ENCODE measurements around the gene CACNA1H. TPM values are rescaled to one million over a fixed set of nuclear protein-coding genes. Genes with fewer than 3 reads are reported as not detected.

The CACNA1H gene
- total and polyA plus RNA-seq, 9 of the 15 experiments (the other 6 are each of a cell fraction or from before 2014, with no cell fraction given) = 0.10 to 0.18 TPM; not detected in 7

DNA sequence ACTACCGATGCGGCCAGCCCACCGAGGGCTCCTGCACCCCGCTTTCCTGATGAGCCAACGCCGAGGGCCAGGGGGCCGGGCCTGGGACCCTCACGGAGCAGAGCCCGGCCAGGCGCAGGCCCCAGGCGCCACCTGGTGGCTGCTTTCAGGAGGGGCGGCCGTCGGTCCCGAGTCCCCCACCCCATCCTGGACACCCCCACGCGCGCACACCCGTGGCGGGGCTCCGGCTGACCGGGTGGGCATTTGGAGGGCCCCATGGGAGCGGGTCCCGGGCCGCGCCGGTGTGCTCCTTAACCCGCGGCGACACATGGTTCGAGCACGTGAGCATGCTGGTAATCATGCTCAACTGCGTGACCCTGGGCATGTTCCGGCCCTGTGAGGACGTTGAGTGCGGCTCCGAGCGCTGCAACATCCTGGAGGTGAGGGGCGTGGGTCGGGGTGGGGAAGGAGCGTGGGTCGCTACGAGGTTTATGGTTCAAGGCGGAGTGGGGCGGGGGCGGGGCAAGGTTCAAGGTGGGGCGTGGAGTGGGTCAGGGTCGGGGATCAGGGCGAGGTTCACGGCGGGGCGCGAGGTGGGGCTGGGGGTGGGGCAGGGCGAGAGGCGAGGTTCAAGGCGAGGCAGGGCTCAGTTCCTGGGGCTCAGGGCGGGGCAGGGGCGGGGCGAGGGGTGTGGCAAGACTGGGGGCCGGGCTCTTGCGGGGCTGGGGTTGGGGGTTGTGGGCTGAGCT, 41.9 kb downstream of the CACNA1H start (continued):
- TF ChIP-seq, protein P1, sequence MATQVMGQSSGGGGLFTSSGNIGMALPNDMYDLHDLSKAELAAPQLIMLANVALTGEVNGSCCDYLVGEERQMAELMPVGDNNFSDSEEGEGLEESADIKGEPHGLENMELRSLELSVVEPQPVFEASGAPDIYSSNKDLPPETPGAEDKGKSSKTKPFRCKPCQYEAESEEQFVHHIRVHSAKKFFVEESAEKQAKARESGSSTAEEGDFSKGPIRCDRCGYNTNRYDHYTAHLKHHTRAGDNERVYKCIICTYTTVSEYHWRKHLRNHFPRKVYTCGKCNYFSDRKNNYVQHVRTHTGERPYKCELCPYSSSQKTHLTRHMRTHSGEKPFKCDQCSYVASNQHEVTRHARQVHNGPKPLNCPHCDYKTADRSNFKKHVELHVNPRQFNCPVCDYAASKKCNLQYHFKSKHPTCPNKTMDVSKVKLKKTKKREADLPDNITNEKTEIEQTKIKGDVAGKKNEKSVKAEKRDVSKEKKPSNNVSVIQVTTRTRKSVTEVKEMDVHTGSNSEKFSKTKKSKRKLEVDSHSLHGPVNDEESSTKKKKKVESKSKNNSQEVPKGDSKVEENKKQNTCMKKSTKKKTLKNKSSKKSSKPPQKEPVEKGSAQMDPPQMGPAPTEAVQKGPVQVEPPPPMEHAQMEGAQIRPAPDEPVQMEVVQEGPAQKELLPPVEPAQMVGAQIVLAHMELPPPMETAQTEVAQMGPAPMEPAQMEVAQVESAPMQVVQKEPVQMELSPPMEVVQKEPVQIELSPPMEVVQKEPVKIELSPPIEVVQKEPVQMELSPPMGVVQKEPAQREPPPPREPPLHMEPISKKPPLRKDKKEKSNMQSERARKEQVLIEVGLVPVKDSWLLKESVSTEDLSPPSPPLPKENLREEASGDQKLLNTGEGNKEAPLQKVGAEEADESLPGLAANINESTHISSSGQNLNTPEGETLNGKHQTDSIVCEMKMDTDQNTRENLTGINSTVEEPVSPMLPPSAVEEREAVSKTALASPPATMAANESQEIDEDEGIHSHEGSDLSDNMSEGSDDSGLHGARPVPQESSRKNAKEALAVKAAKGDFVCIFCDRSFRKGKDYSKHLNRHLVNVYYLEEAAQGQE (IDR thresholded peaks at IDR 0.05; ENCODE audit: borderline replicate concordance) = peak; percentile 89
- TF ChIP-seq, protein P1 (CRISPR knock-in tag; IDR thresholded peaks at IDR 0.05; ENCODE audit: low read depth) = 0 out of 2 replicates have a peak, but pooled peaks have one; percentile 23
- no peak for TF ChIP-seq SRSF3 (IDR thresholded peaks at IDR 0.05; ENCODE audit: insufficient read depth, low read length)
- TF ChIP-seq GABPB1 (CRISPR knock-in tag; IDR thresholded peaks at IDR 0.05) = no peak
- no peak for TF ChIP-seq TCF7 (IDR thresholded peaks at IDR 0.05; ENCODE audit: borderline replicate concordance)
- no peak for TF ChIP-seq ZBTB17 (CRISPR knock-in tag; IDR thresholded peaks at IDR 0.05)
- TF ChIP-seq DLX4 (CRISPR knock-in tag; IDR thresholded peaks at IDR 0.05) = no peak
- TF ChIP-seq, protein P2, sequence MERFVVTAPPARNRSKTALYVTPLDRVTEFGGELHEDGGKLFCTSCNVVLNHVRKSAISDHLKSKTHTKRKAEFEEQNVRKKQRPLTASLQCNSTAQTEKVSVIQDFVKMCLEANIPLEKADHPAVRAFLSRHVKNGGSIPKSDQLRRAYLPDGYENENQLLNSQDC (CRISPR knock-in tag; IDR thresholded peaks at IDR 0.05) = no peak
- no peak for TF ChIP-seq HLTF (IDR thresholded peaks at IDR 0.05)
- TF ChIP-seq ARID2 (IDR thresholded peaks at IDR 0.05) = peak; percentile 77; the same call in 1 of the 2 replicates
- TF ChIP-seq, protein P3, sequence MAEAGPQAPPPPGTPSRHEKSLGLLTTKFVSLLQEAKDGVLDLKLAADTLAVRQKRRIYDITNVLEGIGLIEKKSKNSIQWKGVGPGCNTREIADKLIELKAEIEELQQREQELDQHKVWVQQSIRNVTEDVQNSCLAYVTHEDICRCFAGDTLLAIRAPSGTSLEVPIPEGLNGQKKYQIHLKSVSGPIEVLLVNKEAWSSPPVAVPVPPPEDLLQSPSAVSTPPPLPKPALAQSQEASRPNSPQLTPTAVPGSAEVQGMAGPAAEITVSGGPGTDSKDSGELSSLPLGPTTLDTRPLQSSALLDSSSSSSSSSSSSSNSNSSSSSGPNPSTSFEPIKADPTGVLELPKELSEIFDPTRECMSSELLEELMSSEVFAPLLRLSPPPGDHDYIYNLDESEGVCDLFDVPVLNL (CRISPR knock-in tag; IDR thresholded peaks at IDR 0.05; ENCODE audit: low read depth) = no peak
- TF ChIP-seq SMC3 (conservative IDR thresholded peaks at IDR 0.05; ENCODE audit: insufficient read depth, low read depth, low read length) = peak; percentile 71
- no peak for TF ChIP-seq SRSF7 (optimal IDR thresholded peaks at IDR 0.05; ENCODE audit: low read depth, low read length)
- TF ChIP-seq ATF1 (CRISPR knock-in tag; IDR thresholded peaks at IDR 0.05) = no peak
- no peak for TF ChIP-seq ATF1 (tag; IDR thresholded peaks at IDR 0.05)
- no peak for TF ChIP-seq STAT6 (CRISPR knock-in tag; IDR thresholded peaks at IDR 0.05)

Data from K562 (cell line).